ENCODE data around the gene CGNL1.
A peak's percentile ranks its signal among the peaks of the same experiment; 100 is the strongest.

CGNL1 gene

GRCh38 chr15:57561041-57561711 lies 184.9 kb downstream of the CGNL1 start:
- TF ChIP-seq, protein P1, sequence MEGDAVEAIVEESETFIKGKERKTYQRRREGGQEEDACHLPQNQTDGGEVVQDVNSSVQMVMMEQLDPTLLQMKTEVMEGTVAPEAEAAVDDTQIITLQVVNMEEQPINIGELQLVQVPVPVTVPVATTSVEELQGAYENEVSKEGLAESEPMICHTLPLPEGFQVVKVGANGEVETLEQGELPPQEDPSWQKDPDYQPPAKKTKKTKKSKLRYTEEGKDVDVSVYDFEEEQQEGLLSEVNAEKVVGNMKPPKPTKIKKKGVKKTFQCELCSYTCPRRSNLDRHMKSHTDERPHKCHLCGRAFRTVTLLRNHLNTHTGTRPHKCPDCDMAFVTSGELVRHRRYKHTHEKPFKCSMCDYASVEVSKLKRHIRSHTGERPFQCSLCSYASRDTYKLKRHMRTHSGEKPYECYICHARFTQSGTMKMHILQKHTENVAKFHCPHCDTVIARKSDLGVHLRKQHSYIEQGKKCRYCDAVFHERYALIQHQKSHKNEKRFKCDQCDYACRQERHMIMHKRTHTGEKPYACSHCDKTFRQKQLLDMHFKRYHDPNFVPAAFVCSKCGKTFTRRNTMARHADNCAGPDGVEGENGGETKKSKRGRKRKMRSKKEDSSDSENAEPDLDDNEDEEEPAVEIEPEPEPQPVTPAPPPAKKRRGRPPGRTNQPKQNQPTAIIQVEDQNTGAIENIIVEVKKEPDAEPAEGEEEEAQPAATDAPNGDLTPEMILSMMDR (IDR thresholded peaks at IDR 0.05; ENCODE audit: borderline replicate concordance, control extremely low read depth, extremely low read depth, insufficient read depth, missing control alignments): peak; percentile 90
- peak; percentile 68 for DNase-seq (ENCODE audit: low spot score)
- in situ Hi-C loops (cut with MboI; ENCODE audit: low sequenced_read_pairs, unreplicated experiment): loop anchor here (25.0 kb wide), 1 partner anchor 301 kb away; no protein-coding TSS in a partner anchor

DNA sequence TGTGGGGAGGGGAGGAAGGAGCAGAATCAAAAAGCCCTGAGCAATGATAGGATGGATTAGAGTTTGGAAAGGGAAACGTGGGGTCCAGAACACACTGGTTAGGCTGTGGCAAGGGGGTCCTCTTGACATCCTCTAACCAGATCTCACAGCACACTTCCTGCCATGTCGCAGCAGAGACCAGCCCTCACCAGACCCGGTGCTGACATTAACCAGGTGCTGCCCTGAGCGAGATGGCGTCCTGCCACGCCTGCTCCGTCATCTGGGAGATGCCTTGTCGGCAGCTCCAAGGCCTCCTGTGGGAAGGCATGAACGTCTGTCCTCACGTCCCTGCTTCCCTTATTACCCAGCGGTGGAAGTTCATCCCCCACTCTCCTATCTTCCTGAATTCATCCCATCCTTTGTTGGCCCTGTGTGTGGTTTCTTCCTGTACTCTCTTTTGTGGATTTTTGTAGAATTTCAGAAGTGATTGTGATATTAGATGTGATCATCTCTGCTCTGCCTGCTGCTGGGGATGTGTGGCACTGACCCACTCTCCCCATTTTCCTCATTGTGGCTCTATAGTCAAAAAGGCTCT lies 186.0 kb downstream of the CGNL1 start:
- DNase-seq (ENCODE audit: low spot score): no peak
- TF ChIP-seq, protein P1 (IDR thresholded peaks at IDR 0.05; ENCODE audit: borderline replicate concordance, control extremely low read depth, extremely low read depth, insufficient read depth, missing control alignments): no peak
- in situ Hi-C loops (cut with MboI; ENCODE audit: low sequenced_read_pairs, unreplicated experiment): loop anchor here (25.0 kb wide), 1 partner anchor 300 kb away; no protein-coding TSS in a partner anchor

DNA sequence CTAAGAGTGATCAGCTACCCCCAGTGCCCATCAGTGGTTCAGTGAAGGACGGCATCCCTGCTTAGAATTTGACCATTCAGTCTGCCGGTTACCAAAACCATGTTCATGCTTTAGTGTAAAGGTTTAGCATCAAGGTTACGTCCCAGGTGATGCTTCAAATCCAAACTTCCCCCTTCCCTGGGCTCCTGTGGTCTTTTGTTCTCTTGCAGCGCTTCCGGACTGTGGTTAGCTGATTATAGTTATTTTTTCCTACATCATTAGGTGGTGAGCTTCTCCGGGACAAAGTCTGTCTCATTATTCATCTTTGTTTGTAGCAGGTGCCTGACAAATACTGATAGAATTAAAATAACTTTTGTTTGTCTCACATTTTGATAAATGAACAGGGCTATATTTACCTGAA lies 187.1 kb downstream of the CGNL1 start:
- TF ChIP-seq, protein P1 (IDR thresholded peaks at IDR 0.05; ENCODE audit: borderline replicate concordance, control extremely low read depth, extremely low read depth, insufficient read depth, missing control alignments): no peak
- in situ Hi-C loops (cut with MboI; ENCODE audit: low sequenced_read_pairs, unreplicated experiment): loop anchor here (25.0 kb wide), 1 partner anchor 299 kb away; no protein-coding TSS in a partner anchor
- no peak for DNase-seq (ENCODE audit: low spot score)

DNA sequence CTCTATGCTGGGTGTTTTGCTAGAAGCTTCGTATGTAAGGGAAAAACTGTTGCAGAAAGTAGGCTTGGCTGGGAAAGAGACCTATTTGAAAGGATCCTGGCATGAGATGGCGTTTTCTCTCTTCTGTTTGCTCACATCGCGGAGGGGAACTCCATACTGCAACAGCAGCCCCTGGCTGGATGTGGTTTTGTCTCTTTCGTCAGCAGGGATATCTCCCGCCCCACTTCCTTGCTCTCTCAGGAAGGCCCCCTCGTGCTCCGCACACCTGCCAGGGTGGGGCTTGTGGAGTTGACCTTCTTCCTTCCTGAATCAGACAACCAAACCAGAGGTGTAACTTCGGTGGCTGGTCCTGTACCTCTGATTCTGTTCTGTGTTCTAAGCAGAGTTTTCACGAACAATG lies 189.0 kb downstream of the CGNL1 start:
- TF ChIP-seq, protein P1 (IDR thresholded peaks at IDR 0.05; ENCODE audit: borderline replicate concordance, control extremely low read depth, extremely low read depth, insufficient read depth, missing control alignments): no peak
- in situ Hi-C loops (cut with MboI; ENCODE audit: low sequenced_read_pairs, unreplicated experiment): loop anchor here (25.0 kb wide), 1 partner anchor 297 kb away; no protein-coding TSS in a partner anchor
- no peak for DNase-seq (ENCODE audit: low spot score)

- no peak for DNase-seq (ENCODE audit: low spot score)
- in situ Hi-C loops (cut with MboI; ENCODE audit: low sequenced_read_pairs, unreplicated experiment): loop anchor here (25.0 kb wide), 1 partner anchor 295 kb away; no protein-coding TSS in a partner anchor
- TF ChIP-seq, protein P1 (IDR thresholded peaks at IDR 0.05; ENCODE audit: borderline replicate concordance, control extremely low read depth, extremely low read depth, insufficient read depth, missing control alignments): no peak
Observed at GRCh38 chr15:57566834-57567233, 190.5 kb downstream of the CGNL1 start.

DNA sequence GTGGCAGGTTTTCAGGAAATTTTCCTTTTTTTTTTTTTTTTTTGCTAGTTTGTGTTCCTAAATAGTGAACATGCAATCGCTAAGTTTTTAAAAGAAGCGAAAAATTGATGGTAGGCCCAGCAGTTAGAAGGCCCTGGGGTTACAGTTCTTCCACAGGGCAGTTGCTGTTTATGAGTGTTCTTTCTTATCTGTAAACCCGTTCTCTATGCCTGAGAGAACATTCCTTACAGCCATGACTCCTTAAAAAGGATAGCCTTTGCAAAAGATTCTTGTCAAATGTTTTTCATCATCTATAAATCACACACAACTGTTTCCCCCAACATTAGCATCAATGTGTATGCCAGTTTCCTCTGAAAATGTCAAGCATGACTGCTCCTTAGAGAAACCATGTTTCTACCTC lies 191.6 kb downstream of the CGNL1 start:
- TF ChIP-seq, protein P1 (IDR thresholded peaks at IDR 0.05; ENCODE audit: borderline replicate concordance, control extremely low read depth, extremely low read depth, insufficient read depth, missing control alignments): no peak
- no peak for DNase-seq (ENCODE audit: low spot score)
- in situ Hi-C loops (cut with MboI; ENCODE audit: low sequenced_read_pairs, unreplicated experiment): loop anchor here (25.0 kb wide), 1 partner anchor 294 kb away; no protein-coding TSS in a partner anchor
